D721Med (cell line): Measurements from ENCODE around the gene SCNN1G.
"Not testable (repeated sequence)": the region's sequence is repeated elsewhere in the genome, so short reads cannot be mapped to it uniquely, and the experiment has no call there.

ENCODE experiments used
- DNase-seq: peaks from one replicate; pipeline ENCODE4 v3.0.0; 2011; ENCODE audit warnings: low spot score; ENCODE audit not compliant: insufficient read length
- FAIRE-seq: peaks from 2 replicates; lab custom pipeline; 2011; peaks lifted over from hg19 to GRCh38; lab: Jason Lieb, UNC
- CTCF ChIP-seq: IDR thresholded peaks from 2 replicates; pipeline ENCODE4 v1.5.1; 2012; ENCODE audit warnings: mild to moderate bottlenecking, control low read depth; ENCODE audit not compliant: insufficient read depth; ENCODE audit errors: missing control alignments

Gene SCNN1G

GRCh38 chr16:23244122-23244521, 61.6 kb downstream of the SCNN1G start:
- TF ChIP-seq CTCF: no peak
- FAIRE-seq (no peak), DNase-seq (no peak)

GRCh38 chr16:23245268-23245667, 62.7 kb downstream of the SCNN1G start:
- TF ChIP-seq CTCF: no peak
- no peak for FAIRE-seq
- DNase-seq: no peak

GRCh38 chr16:23248261-23249194, 66.0 kb downstream of the SCNN1G start:
- FAIRE-seq: no peak
- TF ChIP-seq CTCF: no peak
- no peak for DNase-seq

- no peak for TF ChIP-seq CTCF
- no peak for FAIRE-seq
- DNase-seq: no peak
Measured at GRCh38 chr16:23249830-23250229, 67.3 kb downstream of the SCNN1G start.

- FAIRE-seq (no peak), DNase-seq (no peak)
- TF ChIP-seq CTCF: no peak
Measured at GRCh38 chr16:23252310-23252709, 69.8 kb downstream of the SCNN1G start.

GRCh38 chr16:23253650-23254049, 71.1 kb downstream of the SCNN1G start:
- not testable (repeated sequence) for DNase-seq, FAIRE-seq

GRCh38 chr16:23254338-23254737, 71.8 kb downstream of the SCNN1G start:
- FAIRE-seq (no peak), DNase-seq (no peak)
- no peak for TF ChIP-seq CTCF
